Adipocyte (in vitro differentiated cells): ENCODE data around the gene SOX18.

ENCODE experiments used
- DNase-seq: peaks from one replicate; pipeline ENCODE4 v3.0.0-alpha.2; 2015; ENCODE audit warnings: low read depth
- H3K27me3 ChIP-seq: replicated peaks from 2 replicates; pipeline ENCODE4 v1.7.0; 2013; ENCODE audit warnings: mild to moderate bottlenecking, low read length, moderate library complexity; ENCODE audit not compliant: control insufficient read depth, insufficient read depth
- H3K36me3 ChIP-seq: 2 replicates; pipeline ENCODE4 v1.7.0; 2013; ENCODE audit warnings: low read length, mild to moderate bottlenecking, moderate library complexity; ENCODE audit not compliant: control insufficient read depth, insufficient read depth, severe bottlenecking
- H3K4me1 ChIP-seq: 2 replicates; pipeline ENCODE4 v1.7.0; 2013; ENCODE audit warnings: mild to moderate bottlenecking, low read length, moderate library complexity; ENCODE audit not compliant: control insufficient read depth, insufficient read depth
- H3K4me3 ChIP-seq: 2 replicates; pipeline ENCODE4 v1.7.0; 2013; ENCODE audit warnings: mild to moderate bottlenecking, low read length, moderate library complexity
- H3K9ac ChIP-seq: 2 replicates; pipeline ENCODE4 v1.7.0; 2013; ENCODE audit warnings: mild to moderate bottlenecking, low read length, moderate library complexity
- H3K9me3 ChIP-seq: 2 replicates; pipeline ENCODE4 v1.7.0; 2013; ENCODE audit warnings: mild to moderate bottlenecking, low read length, moderate library complexity; ENCODE audit not compliant: control insufficient read depth

SOX18 gene

DNA sequence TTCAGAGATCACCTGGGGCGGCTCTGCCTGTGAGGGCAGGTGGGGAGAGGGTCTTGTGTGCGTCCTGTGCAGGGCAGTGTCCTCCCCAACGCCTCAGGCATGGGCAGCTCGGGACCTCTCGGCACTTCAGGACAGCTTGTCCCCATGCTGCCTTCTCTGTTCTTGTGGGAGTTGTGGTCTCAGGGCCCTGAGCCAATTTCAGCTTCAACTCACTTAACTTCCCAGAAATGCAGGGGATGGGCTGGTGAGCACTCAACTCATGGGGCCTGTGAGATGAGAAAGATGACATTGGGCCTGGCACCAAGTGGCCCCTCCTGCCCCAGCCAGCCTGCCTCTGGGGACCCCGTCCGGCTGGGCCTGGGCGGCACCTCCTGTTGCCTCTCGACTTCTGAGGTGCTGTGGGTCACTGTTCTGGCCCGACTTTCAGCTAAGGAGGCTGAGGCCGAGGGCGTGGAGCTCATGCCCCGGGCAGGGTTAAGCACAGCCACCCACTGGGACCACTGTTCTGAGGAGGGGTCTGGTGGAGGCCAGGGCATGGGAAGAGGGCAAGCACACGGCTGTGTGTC is 23.1 kb upstream of the SOX18 start:
- no peak overlapping the region for H3K4me3 ChIP-seq
- no peak for DNase-seq

DNA sequence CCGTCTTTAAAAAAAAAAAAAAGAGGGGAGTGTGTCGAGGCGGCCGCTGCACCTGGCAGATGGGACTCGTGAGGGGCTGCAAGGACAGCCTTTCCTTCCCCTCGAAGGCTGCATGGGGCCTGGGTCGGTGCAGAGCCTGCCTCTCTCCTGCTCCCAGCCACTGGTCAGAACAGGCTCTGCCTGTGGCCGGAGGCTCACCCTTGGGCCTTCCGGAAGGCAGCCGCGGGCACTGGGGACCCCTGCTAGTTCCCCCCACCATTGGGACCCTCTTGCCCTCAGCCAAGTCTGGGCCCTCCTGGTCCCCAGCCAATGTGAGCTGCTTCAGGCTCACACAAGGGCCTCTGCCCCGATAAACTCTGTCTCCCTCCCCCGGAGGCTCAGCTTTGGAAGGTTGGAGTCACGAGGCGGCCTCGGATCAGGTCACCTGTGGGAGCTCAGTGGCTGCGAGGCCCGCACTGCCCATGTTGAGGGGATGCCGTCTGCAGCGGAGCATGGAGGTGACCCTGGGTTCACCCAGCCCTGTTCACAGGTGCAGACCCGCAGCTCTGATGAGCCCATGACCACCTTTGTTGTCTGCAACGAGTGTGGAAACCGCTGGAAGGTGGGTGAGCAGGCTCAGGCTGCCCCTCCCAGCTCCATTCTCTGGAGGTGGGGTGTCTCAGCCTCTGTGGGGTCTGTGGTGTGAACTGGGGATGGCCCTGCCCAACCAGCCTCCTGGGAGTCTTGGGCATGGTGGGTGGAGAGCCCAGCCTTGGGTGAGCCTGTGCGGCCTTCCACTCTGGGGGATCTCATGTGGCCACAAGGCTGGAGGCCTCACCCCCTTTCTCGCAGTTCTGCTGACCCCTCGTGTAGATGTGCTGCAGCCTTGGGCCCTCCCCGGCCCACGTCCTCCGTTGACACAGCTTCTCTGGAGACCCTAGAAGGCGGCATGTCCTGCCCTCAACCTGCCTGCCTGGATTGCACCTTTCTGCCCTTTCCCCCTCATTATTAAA is 22.2 kb upstream of the SOX18 start:
- Histone ChIP-seq H3K4me1 (no peaks in the 10 kb centered on the region), H3K4me3 (no peak overlapping the region), H3K27me3 (no peaks in the 10 kb centered on the region), H3K9ac (no peak overlapping the region), H3K36me3 (peaks cover 6% of the 10 kb centered on the region), H3K9me3 (no peaks in the 10 kb centered on the region)
- no peak for DNase-seq

More for the DNA sequence above, 23.1 kb upstream of the SOX18 start:
- Histone ChIP-seq H3K27me3 (no peaks in the 10 kb centered on the region), H3K36me3 (peaks cover 6% of the 10 kb centered on the region), H3K9me3 (no peaks in the 10 kb centered on the region), H3K4me1 (no peaks in the 10 kb centered on the region), H3K9ac (no peak overlapping the region)

GRCh38 chr20:64070244-64070993 is 21.0 kb upstream of the SOX18 start:
- H3K4me1 ChIP-seq, result no peaks in the 10 kb centered on the region
- no peak overlapping the region for H3K4me3 ChIP-seq
- no peaks in the 10 kb centered on the region for H3K27me3 ChIP-seq
- H3K9me3 ChIP-seq, result no peaks in the 10 kb centered on the region
- DNase-seq, result no peak
- H3K36me3 ChIP-seq, result peaks cover 6% of the 10 kb centered on the region
- H3K9ac ChIP-seq, result no peak overlapping the region

DNA sequence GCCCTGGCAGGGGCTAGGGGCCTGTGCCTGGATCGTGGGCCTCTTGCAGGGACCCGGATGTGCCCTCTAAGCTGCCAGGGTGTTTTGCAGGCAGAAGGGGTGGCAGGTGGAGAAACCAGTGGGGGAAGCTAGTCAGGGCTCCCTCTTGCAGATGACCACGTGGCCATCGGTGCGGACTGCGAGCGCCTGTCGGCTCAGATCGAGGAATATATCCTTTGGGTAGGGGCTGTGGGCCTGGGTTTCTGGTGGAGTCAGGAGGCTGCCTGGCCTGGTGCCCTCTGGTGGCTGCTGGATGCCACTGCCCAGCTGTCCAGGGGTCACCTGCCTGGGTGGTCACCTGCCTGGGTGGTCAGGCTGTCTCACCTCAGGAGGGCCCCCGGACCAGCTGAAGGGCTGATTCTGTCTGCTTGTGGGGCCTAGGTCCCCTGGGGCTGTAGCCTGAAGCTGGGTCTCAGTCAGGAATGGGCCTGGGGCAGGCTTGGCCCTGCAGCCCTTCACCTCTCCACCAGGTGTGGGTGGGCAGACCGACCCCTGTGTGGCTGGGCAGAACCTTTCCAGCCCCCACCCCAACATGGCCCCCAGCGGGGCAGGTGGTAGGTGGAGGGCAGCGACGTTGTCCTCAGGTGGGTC is 20.3 kb upstream of the SOX18 start:
- no peaks in the 10 kb centered on the region for H3K4me1 ChIP-seq
- H3K9me3 ChIP-seq, result no peaks in the 10 kb centered on the region
- peaks cover 6% of the 10 kb centered on the region for H3K36me3 ChIP-seq
- no peak overlapping the region for H3K4me3 ChIP-seq
- no peak overlapping the region for H3K9ac ChIP-seq
- no peaks in the 10 kb centered on the region for H3K27me3 ChIP-seq
- peak; percentile 50 for DNase-seq

DNA sequence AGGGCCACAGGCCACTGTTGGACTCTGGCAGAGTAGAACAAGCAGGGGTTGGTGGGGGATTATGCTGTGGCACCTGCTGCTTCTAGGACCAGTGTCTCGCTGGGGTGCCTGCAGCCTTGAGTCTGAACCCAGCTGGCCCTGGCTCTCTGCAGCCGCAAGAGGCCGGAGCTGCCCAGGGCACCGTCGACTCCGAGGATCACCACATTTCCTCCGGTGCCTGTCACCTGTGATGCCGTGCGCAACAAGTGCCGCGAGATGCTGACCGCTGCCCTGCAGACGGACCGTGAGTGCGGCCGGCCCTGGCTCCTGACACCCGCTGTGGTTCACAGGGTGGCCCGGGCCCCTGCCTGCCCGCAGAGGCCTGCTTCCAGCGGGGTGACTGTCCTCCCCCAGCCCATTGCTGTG is 19.8 kb upstream of the SOX18 start:
- peaks cover 6% of the 10 kb centered on the region for H3K36me3 ChIP-seq
- peaks cover 5% of the 10 kb centered on the region for H3K4me1 ChIP-seq
- H3K4me3 ChIP-seq, result no peak overlapping the region
- H3K9ac ChIP-seq, result no peak overlapping the region
- H3K27me3 ChIP-seq, result no peaks in the 10 kb centered on the region
- no peaks in the 10 kb centered on the region for H3K9me3 ChIP-seq
- DNase-seq, result no peak

GRCh38 chr20:64068386-64069208 is 19.2 kb upstream of the SOX18 start:
- H3K4me1 ChIP-seq, result peaks cover 11% of the 10 kb centered on the region
- H3K27me3 ChIP-seq, result no peaks in the 10 kb centered on the region
- no peak overlapping the region for H3K4me3 ChIP-seq
- no peaks in the 10 kb centered on the region for H3K36me3 ChIP-seq
- DNase-seq, result no peak
- no peaks in the 10 kb centered on the region for H3K9me3 ChIP-seq
- H3K9ac ChIP-seq, result no peak overlapping the region

GRCh38 chr20:64067733-64068307 is 18.4 kb upstream of the SOX18 start:
- H3K9me3 ChIP-seq, result no peaks in the 10 kb centered on the region
- no peaks in the 10 kb centered on the region for H3K36me3 ChIP-seq
- no peak overlapping the region for H3K9ac ChIP-seq
- no peak overlapping the region for H3K4me3 ChIP-seq
- peaks cover 11% of the 10 kb centered on the region for H3K4me1 ChIP-seq
- no peaks in the 10 kb centered on the region for H3K27me3 ChIP-seq
- no peak for DNase-seq

DNA sequence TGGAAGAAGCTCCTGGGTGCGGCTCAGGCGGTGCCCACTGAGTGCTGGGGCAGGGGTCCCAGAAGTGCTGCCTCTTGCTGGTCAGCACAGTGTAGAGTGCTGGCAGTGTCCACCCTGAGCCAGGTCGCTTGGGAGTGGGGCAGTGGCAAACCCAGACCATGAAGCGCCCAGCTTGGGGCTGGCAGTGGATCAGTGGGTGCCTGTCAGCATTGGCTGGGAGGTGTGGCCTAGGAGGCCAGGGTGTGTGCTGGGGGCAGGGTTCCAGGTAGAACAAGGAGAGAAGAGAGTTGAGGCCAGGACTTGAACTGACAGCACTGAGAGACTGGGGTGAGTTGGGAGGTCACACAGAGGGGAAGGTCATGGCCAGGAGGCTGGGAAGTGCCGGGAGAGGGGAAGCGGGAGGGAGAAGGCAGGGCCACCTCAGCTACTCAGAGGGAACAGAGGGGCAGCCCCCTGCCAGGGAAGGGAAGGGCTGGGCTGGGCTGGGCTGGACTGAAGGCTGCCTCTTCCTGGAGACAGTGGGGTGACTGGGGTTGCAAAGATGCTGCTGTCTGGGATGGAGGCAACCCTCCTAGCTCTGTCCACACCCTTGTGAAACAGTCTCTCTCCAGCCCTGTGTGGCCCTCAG is 17.7 kb upstream of the SOX18 start:
- no peak overlapping the region for H3K4me3 ChIP-seq
- peaks cover 15% of the 10 kb centered on the region for H3K4me1 ChIP-seq
- no peaks in the 10 kb centered on the region for H3K36me3 ChIP-seq
- no peak for DNase-seq
- no peaks in the 10 kb centered on the region for H3K27me3 ChIP-seq
- no peak overlapping the region for H3K9ac ChIP-seq
- no peaks in the 10 kb centered on the region for H3K9me3 ChIP-seq

GRCh38 chr20:64065974-64066343 is 16.5 kb upstream of the SOX18 start:
- DNase-seq, result no peak
- Histone ChIP-seq H3K4me3 (no peak overlapping the region), H3K36me3 (no peaks in the 10 kb centered on the region), H3K9ac (no peak overlapping the region), H3K27me3 (no peaks in the 10 kb centered on the region), H3K9me3 (no peaks in the 10 kb centered on the region), H3K4me1 (peaks cover 15% of the 10 kb centered on the region)
